ENCODE results near the gene ITPRIPL1.
A peak's percentile ranks its signal among the peaks of the same experiment; 100 is the strongest.
"Not testable (repeated sequence)": the region's sequence is repeated elsewhere in the genome, so short reads cannot be mapped to it uniquely, and the experiment has no call there.

ITPRIPL1 gene, protein sequence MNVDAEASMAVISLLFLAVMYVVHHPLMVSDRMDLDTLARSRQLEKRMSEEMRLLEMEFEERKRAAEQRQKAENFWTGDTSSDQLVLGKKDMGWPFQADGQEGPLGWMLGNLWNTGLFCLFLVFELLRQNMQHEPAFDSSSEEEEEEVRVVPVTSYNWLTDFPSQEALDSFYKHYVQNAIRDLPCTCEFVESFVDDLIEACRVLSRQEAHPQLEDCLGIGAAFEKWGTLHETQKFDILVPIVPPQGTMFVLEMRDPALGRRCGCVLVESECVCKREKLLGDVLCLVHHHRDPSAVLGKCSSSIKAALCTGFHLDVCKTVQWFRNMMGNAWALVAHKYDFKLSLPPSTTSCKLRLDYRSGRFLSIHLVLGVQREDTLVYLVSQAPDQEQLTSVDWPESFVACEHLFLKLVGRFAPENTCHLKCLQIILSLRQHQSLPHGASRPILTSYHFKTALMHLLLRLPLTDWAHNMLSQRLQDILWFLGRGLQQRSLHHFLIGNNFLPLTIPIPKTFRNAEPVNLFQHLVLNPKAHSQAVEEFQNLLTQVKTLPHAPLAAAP

DNA sequence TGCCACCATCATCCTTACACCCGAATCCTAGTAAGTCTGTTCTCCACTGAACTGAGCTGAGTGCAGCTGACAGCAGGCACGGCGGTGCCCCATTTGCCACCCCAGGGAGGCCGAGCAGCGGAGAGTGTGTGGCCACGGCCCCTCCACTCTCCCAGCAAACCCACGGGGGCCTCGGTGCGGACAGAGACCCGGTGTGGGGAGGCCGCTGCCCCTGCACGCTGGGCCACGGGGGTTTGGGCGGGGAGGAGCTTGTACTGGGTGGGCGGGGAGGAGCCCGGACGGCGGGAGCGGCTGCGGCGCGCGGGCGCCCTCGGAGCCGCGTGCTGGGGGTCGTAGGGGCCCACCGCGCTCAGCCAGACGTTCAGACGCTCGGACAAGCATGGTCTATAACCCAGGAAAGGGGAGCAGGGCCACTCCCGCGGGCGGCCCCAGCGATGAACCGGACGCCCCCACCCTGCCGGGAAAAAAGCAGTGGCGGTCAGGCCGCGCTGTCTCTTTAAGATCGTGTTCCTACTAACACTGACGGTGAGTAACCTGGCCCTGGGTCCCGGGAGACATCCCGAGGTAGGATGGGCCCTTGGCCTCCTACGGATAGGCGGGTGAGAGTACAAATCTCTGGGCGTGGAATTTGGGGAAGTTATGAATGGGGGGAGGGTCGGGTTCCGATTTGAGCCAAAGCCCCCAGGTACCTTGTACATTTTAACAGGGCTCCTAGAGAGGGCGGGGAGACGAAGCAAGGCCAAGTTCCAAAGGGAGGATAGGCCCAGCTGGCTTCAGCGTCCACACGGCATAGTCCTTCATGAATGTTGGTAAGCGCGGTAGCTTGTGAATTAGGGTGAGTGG lies at the start of gene ITPRIPL1:
Gene ITPRIPL1, plus strand, starts transcription at position 277 of the 843 bp plus-strand sequence. Its CDS starts 523 bp downstream, at position 800.
- no peak for DNase-seq

DNA sequence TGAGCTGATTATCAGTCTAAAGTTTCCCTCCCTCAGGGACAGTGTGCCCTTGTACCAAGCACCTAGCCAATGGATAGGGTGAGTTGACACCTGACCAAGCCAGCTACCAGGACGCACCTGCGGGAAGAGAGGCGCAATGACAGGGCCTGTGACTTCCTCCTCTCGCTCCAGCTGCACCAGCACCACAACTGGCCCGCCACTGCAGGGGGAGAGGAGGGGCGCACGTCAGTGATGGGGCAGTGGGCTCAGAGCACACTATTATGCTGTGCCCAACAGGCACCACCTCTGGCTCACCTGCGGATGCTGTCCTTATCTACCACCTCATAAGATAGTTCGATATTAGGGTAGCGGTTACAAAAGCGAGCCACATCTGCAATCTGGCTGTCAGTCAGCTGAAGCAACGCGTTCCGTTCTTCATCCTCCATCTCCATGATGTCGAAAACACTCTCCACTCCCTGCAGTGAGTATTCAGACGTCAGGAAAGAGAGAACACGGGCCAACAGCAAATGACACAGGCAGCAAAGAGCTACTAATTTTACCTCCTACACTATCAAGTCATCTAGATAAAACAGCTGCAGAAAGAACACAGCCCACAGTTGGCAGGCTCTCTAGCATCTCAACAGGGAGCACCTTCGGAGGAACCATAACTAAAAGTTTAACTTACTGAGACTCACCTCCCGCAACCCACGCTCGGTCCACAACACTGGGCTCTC lies 48.2 kb upstream of the ITPRIPL1 start:
- no peak for DNase-seq

GRCh38 chr2:96287273-96287856 lies 37.8 kb upstream of the ITPRIPL1 start:
- no peak for DNase-seq

DNA sequence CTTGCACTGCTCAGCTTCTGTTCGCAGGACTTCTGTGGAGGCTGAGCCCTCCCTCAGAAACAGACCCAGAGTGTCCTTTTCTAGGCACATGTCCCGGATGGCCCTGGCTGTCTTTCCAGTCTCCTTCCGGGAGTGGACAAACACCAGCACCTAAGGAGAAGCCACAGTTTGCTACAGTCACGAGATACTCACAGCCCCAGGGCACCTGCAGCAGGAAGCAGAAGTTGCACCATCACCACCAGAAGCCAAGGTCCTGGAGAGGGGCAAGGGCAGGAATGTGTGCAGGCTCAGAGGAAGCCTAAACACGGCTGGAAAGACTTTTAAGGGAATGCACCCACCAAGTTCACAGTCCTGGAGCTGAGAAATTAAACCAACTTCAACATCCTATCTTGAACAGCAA lies 33.4 kb upstream of the ITPRIPL1 start:
- no peak for DNase-seq

DNA sequence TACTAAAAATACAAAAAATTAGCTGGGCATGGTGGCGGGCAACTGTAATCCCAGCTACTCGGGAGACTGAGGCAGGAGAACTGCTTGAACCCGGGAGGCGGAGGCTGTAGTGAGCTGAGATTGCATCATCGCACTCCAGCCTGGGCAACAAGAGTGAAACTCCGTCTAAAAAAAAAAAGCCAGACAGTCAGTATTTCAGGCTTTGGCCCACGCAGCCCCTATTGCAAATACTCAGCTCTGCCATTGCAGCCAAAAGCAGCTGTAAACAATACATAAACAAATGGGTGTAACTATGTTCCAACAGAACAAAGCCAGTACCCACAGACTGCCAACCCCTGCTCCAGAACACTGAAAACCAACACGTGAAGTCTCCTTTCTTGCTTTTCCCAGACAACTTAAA lies 30.8 kb upstream of the ITPRIPL1 start:
- not testable (repeated sequence) for DNase-seq

DNA sequence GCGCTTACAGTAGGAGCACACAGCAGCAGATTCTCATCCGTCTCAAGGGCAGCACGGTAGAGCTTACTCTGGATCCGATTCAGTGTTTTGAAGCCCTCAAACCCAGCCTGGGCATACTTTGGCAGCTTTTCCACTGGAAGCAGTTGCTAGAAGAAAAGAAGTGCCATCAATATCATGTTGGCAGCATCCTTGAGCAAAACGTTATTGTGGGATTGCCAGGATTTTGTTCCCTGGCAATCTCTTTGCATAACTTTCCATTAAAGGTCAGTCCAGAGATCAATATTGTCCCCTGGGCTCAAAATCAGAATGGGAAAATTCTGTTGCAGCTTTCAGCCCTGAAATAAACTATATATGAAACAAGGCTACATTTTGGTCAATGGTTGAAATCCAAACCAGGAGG lies 28.2 kb upstream of the ITPRIPL1 start:
- DNase-seq: no peak

DNA sequence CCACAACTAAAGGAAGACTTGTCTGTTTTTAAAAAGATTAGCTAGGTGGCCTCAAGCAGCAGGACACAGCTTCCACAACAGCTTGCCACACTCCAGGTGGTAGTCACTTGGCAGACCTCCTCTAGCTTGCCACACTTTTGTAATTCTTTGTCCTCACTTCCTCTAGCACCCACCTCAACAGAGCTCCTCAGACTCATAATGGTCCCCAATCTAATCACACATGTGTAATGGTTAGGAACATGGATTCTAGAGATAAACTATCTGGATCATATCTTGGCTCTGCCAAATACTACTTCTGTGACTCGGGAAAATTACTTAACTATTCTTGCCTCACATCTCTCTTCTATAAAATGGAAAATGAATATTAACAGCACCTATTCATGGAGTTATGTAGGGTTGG lies 23.3 kb upstream of the ITPRIPL1 start:
- DNase-seq: no peak

DNA sequence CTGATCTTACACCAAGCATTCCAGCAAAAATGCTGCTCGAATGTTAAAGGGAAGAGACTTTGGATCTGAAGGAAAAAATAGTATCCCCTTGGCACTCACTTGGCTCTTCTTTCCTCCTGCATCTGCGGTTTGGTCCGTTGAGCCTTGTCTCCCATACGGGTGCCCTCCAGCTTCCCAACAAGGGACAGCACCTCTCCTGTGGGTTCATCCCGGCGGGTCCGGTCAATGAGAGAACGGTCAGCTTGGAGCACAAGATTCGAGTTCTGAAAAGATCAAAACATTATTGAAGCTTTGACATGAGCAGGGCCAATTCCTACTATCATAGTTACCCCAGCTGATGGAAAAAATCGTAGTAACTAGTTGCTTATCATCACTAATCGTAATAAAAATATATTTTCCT lies 20.5 kb upstream of the ITPRIPL1 start:
- DNase-seq: no peak

DNA sequence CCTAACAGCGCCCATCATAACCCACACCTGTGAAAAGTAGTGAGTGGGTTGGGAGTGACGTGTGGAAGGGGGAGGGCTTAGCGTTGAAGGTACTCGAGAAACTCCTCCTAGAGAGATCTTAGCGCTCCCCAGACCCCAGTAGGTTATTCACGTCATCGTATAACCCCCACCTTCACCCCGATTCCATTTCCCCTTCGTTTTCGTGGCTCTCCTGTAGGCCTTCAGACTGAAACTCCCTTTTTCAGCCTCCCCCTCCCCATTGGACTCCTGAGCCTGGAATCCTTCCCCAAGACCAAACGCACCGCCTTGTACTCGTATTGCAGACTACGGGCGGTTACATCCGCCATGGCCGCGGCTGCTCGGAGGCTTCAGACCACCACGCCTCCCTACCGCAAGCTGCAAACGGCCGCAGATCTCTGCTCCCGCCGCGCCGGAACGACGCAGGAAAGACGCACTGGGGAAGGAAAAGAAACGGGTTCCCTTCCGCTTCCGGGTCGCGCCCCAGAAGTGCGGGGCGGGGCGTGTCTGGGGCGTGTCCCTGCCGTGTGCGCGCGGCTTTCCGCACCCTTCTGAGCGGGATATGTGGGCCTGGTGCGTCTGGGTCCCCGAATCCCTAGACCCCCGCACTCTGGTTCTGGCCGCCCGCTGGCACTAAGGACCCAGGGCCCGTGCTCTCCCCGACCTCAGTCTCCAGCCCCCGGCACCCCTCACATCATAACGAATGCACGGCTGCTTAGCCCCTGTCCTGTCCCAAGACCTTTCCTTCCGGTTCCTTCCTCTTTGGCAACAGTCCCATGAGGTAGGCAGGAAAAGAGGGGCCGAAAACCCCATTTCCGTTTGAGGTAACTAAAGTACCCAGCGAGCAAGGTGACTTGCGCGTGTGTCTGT lies 19.8 kb upstream of the ITPRIPL1 start, which contains the start of gene SNRNP200:
Gene SNRNP200, minus strand, starts transcription at position 456 of the 888 bp plus-strand sequence. Its CDS starts 109 bp downstream, at position 347.
- peak; percentile 66 for DNase-seq

DNA sequence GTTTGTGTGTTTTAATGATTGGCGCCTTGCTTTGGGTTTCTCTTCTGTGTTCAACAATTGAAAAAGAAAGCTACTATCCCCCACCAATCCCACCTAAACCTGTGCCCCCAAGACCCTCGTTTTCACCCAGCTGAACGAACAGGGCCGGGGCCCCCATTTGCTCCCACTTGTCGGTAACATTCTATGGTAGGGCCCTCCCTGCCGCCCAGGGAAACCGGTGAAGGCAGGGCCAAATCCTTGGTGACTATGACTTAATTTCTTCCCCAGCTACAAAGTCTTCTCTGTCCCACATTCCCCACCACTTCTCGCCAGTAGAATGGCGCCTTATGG lies 19.2 kb upstream of the ITPRIPL1 start:
- no peak for DNase-seq

DNA sequence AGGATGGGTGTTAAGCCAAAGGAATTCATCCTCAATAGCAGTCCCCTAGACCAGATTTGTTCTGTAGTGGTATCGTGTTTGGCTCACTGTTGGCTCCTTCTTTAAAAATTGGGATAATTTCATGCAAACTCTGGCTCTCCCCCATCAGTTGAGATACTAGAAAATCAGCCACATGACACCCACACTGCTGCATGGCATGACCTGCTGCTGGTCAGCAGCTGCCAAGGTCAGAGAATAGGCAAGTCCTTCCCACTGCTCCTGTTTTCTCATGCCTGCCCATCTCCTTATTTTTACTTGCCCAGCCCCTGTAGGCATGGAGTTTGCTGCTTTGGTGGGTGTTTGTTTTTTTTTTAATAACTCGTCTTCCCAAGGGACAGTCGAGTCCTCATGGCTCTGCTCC lies 18.7 kb upstream of the ITPRIPL1 start:
- DNase-seq: no peak

DNA sequence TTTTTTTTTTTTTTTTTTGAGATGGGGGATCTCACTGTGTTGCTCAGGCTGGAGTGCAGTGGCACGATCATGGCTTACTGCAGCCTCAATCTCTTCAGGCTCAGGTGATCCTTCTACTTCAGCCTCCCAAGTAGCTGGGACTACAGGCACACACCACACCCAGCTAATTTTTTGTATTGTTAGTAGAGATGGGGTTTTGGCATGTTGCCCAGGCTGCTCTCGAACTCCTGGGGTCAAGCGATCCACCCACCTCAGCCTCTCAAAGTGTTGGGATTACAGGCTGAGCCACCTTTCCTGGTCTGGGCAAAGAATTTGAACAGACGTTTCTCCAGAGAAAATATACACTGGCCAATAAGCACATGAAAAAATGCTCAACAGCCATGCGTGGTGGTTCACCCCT lies 16.9 kb upstream of the ITPRIPL1 start:
- no peak for DNase-seq

DNA sequence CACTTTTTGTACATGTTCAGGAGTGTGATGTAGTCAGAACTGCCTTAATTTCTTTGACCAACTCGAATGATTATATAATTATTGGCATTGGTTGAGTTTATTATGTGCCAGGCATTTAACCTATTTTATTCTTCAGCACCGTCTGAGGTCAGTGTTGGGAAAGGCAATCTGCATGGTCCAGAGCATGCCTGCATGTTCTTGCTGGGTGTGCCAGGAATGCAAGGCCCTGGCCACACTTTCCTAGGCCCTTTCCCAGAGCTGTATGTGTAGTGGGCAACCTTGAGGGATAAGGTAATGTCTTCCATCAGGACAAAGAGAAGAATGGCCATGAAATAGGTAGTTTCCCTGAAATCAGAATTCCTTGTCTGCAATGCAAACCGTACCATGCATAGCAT lies 10.1 kb upstream of the ITPRIPL1 start:
- DNase-seq: no peak

GRCh38 chr2:96315400-96316071 lies 9.6 kb upstream of the ITPRIPL1 start:
- no peak for DNase-seq

DNA sequence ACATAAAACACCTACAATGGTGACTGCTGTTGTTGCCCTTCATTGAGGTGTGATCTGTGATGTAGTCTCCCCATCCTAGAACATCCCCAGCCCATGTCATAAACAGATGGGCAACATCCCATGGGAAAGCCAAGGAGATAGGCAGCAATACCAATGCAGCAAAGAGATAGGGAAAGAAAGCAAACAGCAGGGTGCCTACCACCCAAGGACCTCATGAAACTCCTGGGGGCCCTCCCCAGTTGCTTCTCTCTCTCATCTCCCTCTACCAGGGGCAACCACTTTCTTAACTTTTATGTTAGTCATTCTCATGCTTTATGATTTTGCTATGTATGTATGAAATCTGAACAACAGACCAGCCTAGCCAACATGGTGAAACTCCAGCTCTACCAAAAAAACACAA lies 8.1 kb upstream of the ITPRIPL1 start:
- no peak for DNase-seq

- DNase-seq: no peak
Observed at GRCh38 chr2:96317584-96317997, 7.5 kb upstream of the ITPRIPL1 start.

DNA sequence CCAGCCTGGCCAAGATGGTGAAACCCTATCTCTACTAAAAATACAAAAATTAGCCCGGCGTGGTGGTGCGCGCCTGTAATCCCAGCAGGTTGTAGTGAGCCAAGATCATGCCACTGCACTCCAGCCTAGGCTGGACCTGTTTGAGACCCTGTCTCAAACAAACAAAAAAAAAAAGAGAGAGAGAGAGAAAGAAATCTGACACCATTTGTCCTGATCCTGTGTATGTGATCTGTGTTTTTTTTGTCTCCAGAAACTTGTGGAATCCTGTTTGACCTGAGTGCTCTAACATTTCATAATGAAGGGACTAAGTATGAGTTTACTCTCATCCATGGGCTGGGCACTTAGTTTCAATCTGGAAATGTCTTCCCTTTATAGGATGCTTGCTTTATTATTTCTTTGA lies 6.4 kb upstream of the ITPRIPL1 start:
- no peak for DNase-seq

DNA sequence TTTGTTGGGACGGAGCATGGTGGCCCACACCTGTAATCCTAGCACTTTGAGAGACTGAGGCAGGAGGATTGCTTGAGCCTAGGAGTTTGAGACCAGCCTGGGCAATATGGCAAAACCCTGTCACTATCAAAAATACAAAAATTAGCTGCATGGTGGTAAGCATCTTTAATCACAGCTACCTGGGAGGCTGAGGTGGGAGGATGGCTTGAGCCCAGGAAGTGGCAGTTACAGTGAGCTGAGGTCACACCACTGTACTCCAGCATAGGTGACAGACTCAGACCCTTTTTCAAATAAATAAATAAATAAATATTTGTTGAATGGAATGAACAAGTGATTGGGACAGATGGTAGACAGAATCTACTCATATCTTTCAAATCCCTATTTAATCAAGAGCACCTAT lies 5.7 kb upstream of the ITPRIPL1 start:
- no peak for DNase-seq

- no peak for DNase-seq
Observed at GRCh38 chr2:96320326-96320725, 4.8 kb upstream of the ITPRIPL1 start.

DNA sequence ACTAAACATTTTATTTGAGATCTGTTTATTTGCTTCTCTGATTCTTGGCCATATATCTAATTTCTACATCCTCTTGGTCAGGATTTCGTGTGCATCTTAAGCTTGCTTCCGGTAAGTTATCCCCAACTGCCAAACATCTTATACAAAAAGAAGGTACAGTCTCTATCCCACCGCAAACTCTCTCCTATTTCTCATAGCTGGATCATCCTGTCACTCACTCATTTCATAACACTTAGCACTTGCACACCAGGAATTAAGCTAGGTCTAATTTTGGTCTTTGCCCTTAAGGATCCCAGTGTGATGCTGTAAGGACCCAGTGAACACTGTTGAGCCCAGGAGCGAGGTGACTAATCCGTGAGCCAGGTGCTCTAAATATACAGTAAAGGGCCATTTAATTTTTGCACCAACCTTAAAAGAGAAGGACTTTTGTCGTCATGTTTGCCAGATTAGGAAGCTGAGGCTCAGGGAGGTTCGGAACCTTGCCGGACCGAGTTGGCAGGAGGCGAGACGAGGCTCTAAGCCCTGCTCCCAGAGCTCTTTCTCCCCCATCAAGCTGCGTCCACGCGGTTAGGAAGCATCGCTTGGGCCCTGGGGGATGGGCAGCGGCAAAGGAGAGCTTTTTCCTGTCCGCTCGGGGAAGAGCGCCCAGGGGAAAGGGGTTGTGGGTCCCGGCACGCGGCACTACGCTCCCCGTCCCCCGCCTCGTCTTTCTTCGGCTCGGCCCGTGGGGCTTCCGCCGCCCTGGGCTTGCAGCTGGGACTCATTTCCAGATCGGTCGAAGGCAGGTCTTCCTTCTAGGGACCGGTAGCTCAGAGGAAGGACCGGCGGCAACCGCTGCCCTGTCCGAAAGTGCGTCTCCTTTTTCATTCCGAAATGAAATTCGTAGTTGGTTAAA lies 4.1 kb upstream of the ITPRIPL1 start:
- DNase-seq: no peak

All from NCI-H446 treated with DMSO at 0.1 percent for 48 hours (cell line).